OCI-M1 (cell line): ENCODE data around the gene BRS3.

Experiments
- DNase-seq: peaks from one replicate; lab custom pipeline; 2025; lab: John Stamatoyannopoulos, UW

BRS3 gene

DNA sequence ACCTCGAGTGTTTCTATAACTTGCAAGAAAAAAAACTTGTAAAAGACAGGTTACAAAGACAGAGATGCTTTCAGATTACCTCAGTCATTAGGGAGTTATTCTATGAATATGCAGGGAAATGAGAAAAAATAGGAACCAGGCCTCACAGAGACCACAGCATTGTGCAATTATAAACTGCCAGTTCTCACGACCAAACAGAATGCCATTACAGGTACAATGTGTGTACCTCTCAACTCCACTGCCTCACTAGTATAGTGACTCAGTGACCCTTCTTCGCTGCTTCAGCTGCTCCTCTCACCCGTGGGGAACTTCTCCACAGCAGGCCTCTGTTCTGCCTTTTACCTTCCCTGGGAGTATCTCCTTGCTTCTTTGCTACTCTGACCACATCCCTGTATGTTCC, 7.3 kb downstream of the BRS3 start:
- DNase-seq, result peak; percentile 55

DNA sequence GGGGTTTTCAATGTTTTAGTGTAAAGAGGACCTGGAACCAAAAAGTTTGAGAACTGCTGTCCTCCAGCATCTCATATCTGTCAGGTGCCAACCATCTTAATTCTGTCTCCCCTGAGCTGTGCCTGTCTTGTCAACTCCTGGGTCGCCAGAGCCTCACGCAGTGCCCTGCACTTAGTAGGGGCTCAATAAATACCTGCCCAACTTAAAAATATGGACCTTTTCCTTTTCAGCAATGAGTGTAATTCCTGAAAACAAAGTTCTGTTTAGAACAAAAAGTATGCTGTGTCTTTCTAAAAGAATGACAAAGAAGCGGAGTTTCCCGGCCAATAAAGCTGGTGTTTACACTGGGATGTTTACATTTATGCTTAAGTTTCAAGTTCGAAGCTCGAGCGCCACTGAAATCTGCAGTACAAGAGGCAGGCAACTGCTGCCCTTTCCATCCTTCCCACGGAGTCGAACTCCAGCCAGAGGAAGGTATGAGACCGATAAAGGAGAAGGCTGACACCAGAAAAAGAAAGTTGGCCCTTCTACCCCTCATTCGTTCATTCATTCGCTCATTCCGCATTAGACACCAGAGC, 8.5 kb downstream of the BRS3 start:
- DNase-seq, result no peak

- peak; percentile 92 for DNase-seq
Observed at GRCh38 chrX:136496764-136497555, 9.2 kb downstream of the BRS3 start.

DNA sequence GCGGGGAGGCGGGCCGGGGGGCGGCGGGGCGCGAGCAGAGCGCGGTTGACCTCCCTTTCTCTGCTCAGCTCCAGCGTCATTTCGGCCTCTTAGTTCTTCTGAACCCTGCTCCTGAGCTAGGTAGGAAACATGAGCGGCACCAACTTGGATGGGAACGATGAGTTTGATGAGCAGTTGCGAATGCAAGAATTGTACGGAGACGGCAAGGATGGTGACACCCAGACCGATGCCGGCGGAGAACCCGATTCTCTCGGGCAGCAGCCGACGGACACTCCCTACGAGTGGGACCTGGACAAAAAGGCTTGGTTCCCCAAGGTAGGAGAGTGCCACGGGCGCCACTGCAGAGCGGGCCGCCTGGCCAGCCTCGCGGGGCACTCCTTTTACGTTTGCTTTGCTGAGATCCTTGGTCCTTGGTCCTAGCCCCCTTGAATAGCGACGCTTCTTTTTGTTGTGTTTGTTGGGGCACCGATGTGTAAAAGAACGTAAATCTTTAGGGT, 9.9 kb downstream of the BRS3 start, which contains the start of gene HTATSF1:
TSS of gene HTATSF1 (plus strand) at position 37 of the 497 bp plus-strand sequence. CDS start at position 130, 93 bp downstream.
- no peak for DNase-seq

DNA sequence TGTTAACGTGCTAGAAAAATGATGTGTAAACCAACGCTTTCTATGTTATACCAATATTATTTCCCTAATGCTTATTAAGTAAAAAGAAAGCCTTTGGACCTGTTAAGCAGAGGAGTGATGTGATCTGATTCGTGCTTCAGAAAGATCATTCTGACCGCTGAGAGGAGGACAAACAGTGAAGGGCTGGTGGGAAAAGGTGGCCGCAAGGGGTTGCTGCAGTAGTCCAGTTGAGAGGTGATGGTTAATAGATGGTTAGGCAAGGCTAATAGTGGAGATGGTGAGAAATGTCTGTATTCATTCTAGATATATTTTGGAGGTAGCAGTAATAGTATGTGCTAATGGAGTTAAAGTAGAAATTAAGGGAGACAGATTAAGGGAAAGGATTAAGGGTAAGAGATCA, 31.3 kb downstream of the BRS3 start:
- DNase-seq, result no peak

GRCh38 chrX:136523770-136524169, 36.0 kb downstream of the BRS3 start:
- no peak for DNase-seq

GRCh38 chrX:136525738-136526606, 38.2 kb downstream of the BRS3 start:
- DNase-seq, result peak; percentile 7

GRCh38 chrX:136528645-136529315, 41.0 kb downstream of the BRS3 start:
- peak; percentile 69 for DNase-seq

DNA sequence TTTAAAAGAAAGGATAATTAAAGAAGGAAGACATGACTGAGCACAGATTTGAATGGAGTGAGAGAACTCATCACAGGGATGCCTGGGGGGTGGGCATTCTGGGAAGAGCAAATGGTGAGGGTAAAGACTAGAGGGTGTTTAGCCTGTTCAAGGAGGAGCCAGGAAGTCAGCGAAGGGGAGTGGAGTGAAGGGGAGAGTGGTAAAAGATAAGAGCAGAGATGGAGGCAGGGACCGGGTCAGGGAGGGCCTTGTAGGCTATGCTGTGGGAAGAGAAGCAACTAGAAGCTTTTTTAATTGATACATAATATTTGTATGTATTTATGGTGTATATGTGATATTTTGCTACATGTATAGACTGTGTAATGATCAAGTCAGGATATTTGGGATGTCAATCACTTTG, 42.0 kb downstream of the BRS3 start:
- peak; percentile 62 for DNase-seq

GRCh38 chrX:136531951-136532350, 44.2 kb downstream of the BRS3 start, which contains the start of gene VGLL1:
VGLL1 (plus strand) TSS chrX:136532215; CDS start chrX:136536021, 3,806 bp downstream.
- no peak for DNase-seq

GRCh38 chrX:136534131-136534530, 46.4 kb downstream of the BRS3 start:
- DNase-seq, result no peak

- no peak for DNase-seq
Observed at GRCh38 chrX:136538811-136539210, 51.1 kb downstream of the BRS3 start.

GRCh38 chrX:136540226-136540625, 52.5 kb downstream of the BRS3 start:
- no peak for DNase-seq

- no peak for DNase-seq
Observed at GRCh38 chrX:136541294-136541693, 53.5 kb downstream of the BRS3 start.

DNA sequence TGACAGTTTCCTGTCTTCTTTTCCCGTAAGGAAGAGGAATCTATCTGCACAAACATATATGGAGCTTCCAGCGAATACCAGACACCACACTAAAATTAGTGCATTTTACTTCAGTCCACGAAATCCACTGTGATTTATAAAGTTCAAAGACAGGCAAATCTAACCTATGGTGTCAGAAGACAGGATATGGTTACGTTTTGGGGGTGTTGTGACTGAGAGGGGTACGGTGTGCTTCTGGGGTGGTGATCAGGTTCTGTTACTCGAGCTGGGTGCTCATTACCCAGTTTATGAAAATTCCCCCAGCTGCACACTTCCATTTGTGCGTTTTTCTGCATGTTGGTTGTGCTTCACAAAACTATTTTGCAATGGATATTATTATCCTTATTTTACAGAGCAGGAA, 54.5 kb downstream of the BRS3 start:
- no peak for DNase-seq
